Panc1 (cell line): Measurements from ENCODE around the gene CPD. TPM values are rescaled to one million over a fixed set of nuclear protein-coding genes. Genes with fewer than 3 reads are reported as not detected.

ENCODE experiments used
- ATAC-seq: fragments of 200-7000 bp; cut with Tn5 transposase; 2 replicates; pipeline ENCODE4 v1.9.1; 2020; ENCODE audit warnings: mild to moderate bottlenecking, moderate library complexity
- BruUV-seq: library from RNA; stranded (reverse); fragments of 400-500 nt; replicated peaks from 2 replicates; lab custom pipeline; 2021; lab: Mats Ljungman, UMichigan
- CTCF ChIA-PET: fragments of 300-600 bp; sonication (Branson Sonifier 250); formaldehyde crosslinking; loops from one replicate; lab custom pipeline; 2022; ENCODE audit warnings: antibody characterized with exemption; lab: Charles Lee
- POLR2A ChIA-PET: fragments of 300-600 bp; sonication (Branson Sonifier 250); formaldehyde crosslinking; loops from one replicate; lab custom pipeline; 2022; ENCODE audit warnings: antibody characterized with exemption; lab: Charles Lee
- DNase-seq: peaks from one replicate; pipeline ENCODE4 v3.0.0-alpha.2; 2010; ENCODE audit warnings: low read depth, low spot score
- H3K27ac ChIP-seq: 2 replicates; pipeline ENCODE4 v1.5.1; 2011; ENCODE audit warnings: mild to moderate bottlenecking, low read length, inconsistent platforms
- H3K27me3 ChIP-seq: fragments of 200-500 bp; sonication (Bioruptor generic); 2 replicates; pipeline ENCODE4 v1.6.0; 2014; ENCODE audit warnings: low read length, inconsistent platforms; ENCODE audit not compliant: control insufficient read depth, insufficient read depth
- H3K36me3 ChIP-seq: fragments of 200-500 bp; sonication (Bioruptor generic); 2 replicates; pipeline ENCODE4 v1.5.1; 2014; ENCODE audit warnings: inconsistent platforms, mild to moderate bottlenecking, low read length, moderate library complexity; ENCODE audit not compliant: control insufficient read depth, insufficient read depth
- H3K4me1 ChIP-seq: 2 replicates; pipeline ENCODE4 v1.5.1; 2011; ENCODE audit warnings: inconsistent platforms, mild to moderate bottlenecking, low read length, moderate library complexity; ENCODE audit not compliant: control insufficient read depth, insufficient read depth
- H3K4me3 ChIP-seq, 2 experiments: 2 replicates each; pipeline ENCODE4 v1.5.1; 2011 to 2012; ENCODE audit warnings: low read depth in 2 of 2, low read length in 2 of 2, mild to moderate bottlenecking in 2 of 2, inconsistent platforms in 1 of 2, moderate library complexity in 1 of 2
- H3K9me3 ChIP-seq: fragments of 200-500 bp; sonication (Bioruptor generic); 2 replicates; pipeline ENCODE4 v1.5.1; 2014; ENCODE audit warnings: low read depth, mild to moderate bottlenecking, inconsistent platforms, low read length, moderate library complexity; ENCODE audit not compliant: control insufficient read depth, insufficient read depth
- CTCF ChIP-seq: fragments of 450-650 bp; IDR thresholded peaks from 2 replicates; pipeline ENCODE4 v1.5.1; 2017; ENCODE audit warnings: mild to moderate bottlenecking
- POLR2AphosphoS5 ChIP-seq: IDR thresholded peaks from 2 replicates; pipeline ENCODE4 v1.6.1; 2012; ENCODE audit warnings: mild to moderate bottlenecking, low read depth, low read length, moderate library complexity
- SIN3A ChIP-seq: IDR thresholded peaks from 2 replicates; pipeline ENCODE4 v1.6.1; 2012; ENCODE audit warnings: low read depth, mild to moderate bottlenecking, low read length, moderate library complexity, borderline replicate concordance; ENCODE audit not compliant: insufficient read depth
- TCF7L2 ChIP-seq: IDR thresholded peaks from 2 replicates; pipeline ENCODE4 v1.6.1; 2011; ENCODE audit warnings: mild to moderate bottlenecking, low read depth, low read length, inconsistent platforms
- in situ Hi-C: cut with HindIII; loops from 2 replicates; pipeline ENCODE4 v1.10.0; 2016; ENCODE audit warnings: low sequenced_read_pairs, low pct_unique_long_range_greater_than_20kb
- intact Hi-C: fragments of 100-400 bp; cut with micrococcal nuclease; formaldehyde crosslinking; loops from one replicate; pipeline ENCODE4 v1.10.0; 2022; ENCODE audit not compliant: unreplicated experiment
- total RNA-seq: library from RNA; stranded (reverse); gene quantifications from one replicate; pipeline ENCODE4 v1.2.1, GENCODE V29; 2021; ENCODE audit not compliant: unreplicated experiment
- TF ChIP-seq, protein P1 (sequence below), 2 experiments: IDR thresholded peaks; 2 replicates each; pipeline ENCODE4 v1.6.1; 2011 to 2012; ENCODE audit warnings: low read depth in 2 of 2, control low read depth in 1 of 2, low read length in 1 of 2, mild to moderate bottlenecking in 1 of 2, moderate library complexity in 1 of 2; ENCODE audit not compliant: insufficient read depth in 1 of 2

Gene CPD
- total RNA-seq, 1 experiment from 2014 or later, result 93.0 TPM

GRCh38 chr17:30506481-30506880, 127.8 kb downstream of the CPD start:
- H3K4me3 ChIP-seq, result no peak overlapping the region
- H3K27ac ChIP-seq, result no peak overlapping the region
- POLR2A ChIA-PET, result no interaction called here
- DNase-seq (no peak), ATAC-seq (no peak)
- CTCF ChIA-PET, result interaction anchor here (0.6 kb wide), 1 partner anchor 48 kb away, joined by 10 read pairs; no protein-coding TSS in a partner anchor
- intact Hi-C loops (no loop called here), in situ Hi-C loops (no loop called here)
- peaks cover 17% of the 10 kb centered on the region; the same call in 1 of the 2 replicates for H3K36me3 ChIP-seq
- no TSS peak for BruUV-seq
- TF ChIP-seq, protein P1, sequence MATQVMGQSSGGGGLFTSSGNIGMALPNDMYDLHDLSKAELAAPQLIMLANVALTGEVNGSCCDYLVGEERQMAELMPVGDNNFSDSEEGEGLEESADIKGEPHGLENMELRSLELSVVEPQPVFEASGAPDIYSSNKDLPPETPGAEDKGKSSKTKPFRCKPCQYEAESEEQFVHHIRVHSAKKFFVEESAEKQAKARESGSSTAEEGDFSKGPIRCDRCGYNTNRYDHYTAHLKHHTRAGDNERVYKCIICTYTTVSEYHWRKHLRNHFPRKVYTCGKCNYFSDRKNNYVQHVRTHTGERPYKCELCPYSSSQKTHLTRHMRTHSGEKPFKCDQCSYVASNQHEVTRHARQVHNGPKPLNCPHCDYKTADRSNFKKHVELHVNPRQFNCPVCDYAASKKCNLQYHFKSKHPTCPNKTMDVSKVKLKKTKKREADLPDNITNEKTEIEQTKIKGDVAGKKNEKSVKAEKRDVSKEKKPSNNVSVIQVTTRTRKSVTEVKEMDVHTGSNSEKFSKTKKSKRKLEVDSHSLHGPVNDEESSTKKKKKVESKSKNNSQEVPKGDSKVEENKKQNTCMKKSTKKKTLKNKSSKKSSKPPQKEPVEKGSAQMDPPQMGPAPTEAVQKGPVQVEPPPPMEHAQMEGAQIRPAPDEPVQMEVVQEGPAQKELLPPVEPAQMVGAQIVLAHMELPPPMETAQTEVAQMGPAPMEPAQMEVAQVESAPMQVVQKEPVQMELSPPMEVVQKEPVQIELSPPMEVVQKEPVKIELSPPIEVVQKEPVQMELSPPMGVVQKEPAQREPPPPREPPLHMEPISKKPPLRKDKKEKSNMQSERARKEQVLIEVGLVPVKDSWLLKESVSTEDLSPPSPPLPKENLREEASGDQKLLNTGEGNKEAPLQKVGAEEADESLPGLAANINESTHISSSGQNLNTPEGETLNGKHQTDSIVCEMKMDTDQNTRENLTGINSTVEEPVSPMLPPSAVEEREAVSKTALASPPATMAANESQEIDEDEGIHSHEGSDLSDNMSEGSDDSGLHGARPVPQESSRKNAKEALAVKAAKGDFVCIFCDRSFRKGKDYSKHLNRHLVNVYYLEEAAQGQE (IDR thresholded peaks at IDR 0.05; ENCODE audit: insufficient read depth in 1 of 2, low read depth in 2 of 2, low read length in 1 of 2), result no peak
- TF ChIP-seq POLR2AphosphoS5 (no peak), CTCF (no peak), TCF7L2 (no peak), SIN3A (no peak)
- H3K27me3 ChIP-seq, result no peaks in the 10 kb centered on the region
- H3K9me3 ChIP-seq, result no peaks in the 10 kb centered on the region
- no peaks in the 10 kb centered on the region for H3K4me1 ChIP-seq

DNA sequence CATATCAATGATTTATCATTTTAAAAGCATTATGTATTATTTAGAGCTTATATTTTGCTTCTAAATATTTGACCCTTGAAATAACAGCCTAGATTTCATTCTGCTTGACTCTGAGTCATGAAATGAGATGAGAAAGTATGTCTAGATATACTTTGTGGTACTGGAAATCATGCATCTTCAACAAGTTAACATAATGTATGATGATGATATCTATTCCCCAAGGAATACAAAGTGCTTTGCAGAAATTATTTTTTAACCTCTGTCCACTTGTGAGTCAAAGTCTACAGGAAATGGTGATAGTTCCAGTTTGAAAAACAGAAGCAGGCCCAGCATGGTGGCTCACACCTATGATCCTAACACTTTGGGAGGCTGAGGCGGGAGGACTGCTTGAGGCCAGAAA, 134.6 kb downstream of the CPD start:
- intact Hi-C loops, result no loop called here
- in situ Hi-C loops, result no loop called here
- TSS peak; percentile 8 for BruUV-seq
- ChIA-PET POLR2A (no interaction called here), CTCF (no interaction called here)
- TF ChIP-seq, protein P1 (IDR thresholded peaks at IDR 0.05; ENCODE audit: insufficient read depth in 1 of 2, low read depth in 2 of 2, low read length in 1 of 2), result no peak
- no peak for TF ChIP-seq TCF7L2
- TF ChIP-seq SIN3A, result no peak
- TF ChIP-seq POLR2AphosphoS5, result no peak
- TF ChIP-seq CTCF, result no peak
- peaks cover 2% of the 10 kb centered on the region for H3K36me3 ChIP-seq
- ATAC-seq (no peak), DNase-seq (no peak)
- no peak overlapping the region for H3K27ac ChIP-seq
- H3K27me3 ChIP-seq, result no peaks in the 10 kb centered on the region
- H3K4me1 ChIP-seq, result no peaks in the 10 kb centered on the region
- no peak overlapping the region for H3K4me3 ChIP-seq
- no peaks in the 10 kb centered on the region for H3K9me3 ChIP-seq
